CD4-positive, alpha-beta T cell (primary cell): ENCODE data around the gene WDR4. TPM values are rescaled to one million over a fixed set of nuclear protein-coding genes. Genes with fewer than 3 reads are reported as not detected.

ENCODE experiments used
- ATAC-seq: fragments of 200-7000 bp; cut with Tn5 transposase; one replicate; pipeline ENCODE4 v1.10.0; 2022; ENCODE audit warnings: mild to moderate bottlenecking; ENCODE audit not compliant: poor library complexity
- CTCF ChIA-PET: fragments of 350-600 bp; sonication (Branson Sonifier 250); formaldehyde crosslinking; loops from one replicate; lab custom pipeline; 2021; ENCODE audit warnings: antibody characterized with exemption, inconsistent platforms; lab: Charles Lee
- POLR2A ChIA-PET: fragments of 350-600 bp; sonication (Branson Sonifier 250); formaldehyde crosslinking; loops from one replicate; lab custom pipeline; 2021; ENCODE audit warnings: antibody characterized with exemption, inconsistent platforms; lab: Charles Lee
- DNase-seq, 14 experiments: peaks; one replicate each; pipeline ENCODE4 v3.0.0-alpha.2; 2013 to 2020; ENCODE audit warnings: mixed read lengths in 2 of 14
- H3K27ac ChIP-seq, 2 donors: one replicate each; pipeline versions ENCODE4 v1.5.1 to v1.7.0; 2013; ENCODE audit warnings: low read length in 2 of 2, low read depth in 1 of 2, mild to moderate bottlenecking in 1 of 2
- H3K27me3 ChIP-seq, 2 experiments: 1 replicate in 1 of 2; 2 replicates in 1 of 2; pipeline versions ENCODE4 v1.6.1 to v1.7.0; 2013; ENCODE audit warnings: low read length in 2 of 2, control low read depth in 1 of 2, mild to moderate bottlenecking in 1 of 2, moderate library complexity in 1 of 2; ENCODE audit not compliant: insufficient read depth in 2 of 2, control insufficient read depth in 1 of 2
- H3K36me3 ChIP-seq: one replicate; pipeline ENCODE4 v1.6.1; 2013; ENCODE audit warnings: low read length, control low read depth; ENCODE audit not compliant: insufficient read depth
- H3K4me1 ChIP-seq: one replicate; pipeline ENCODE4 v1.6.1; 2013; ENCODE audit warnings: low read length, control low read depth; ENCODE audit not compliant: insufficient read depth
- H3K4me3 ChIP-seq: one replicate; pipeline ENCODE4 v1.5.1; 2013; ENCODE audit warnings: mild to moderate bottlenecking, low read length, moderate library complexity
- H3K9me3 ChIP-seq, 2 experiments: 1 replicate in 1 of 2; 2 replicates in 1 of 2; pipeline versions ENCODE4 v1.6.1 to v1.7.0; 2013; ENCODE audit warnings: low read length in 2 of 2, mild to moderate bottlenecking in 2 of 2, control low read depth in 1 of 2, moderate library complexity in 1 of 2; ENCODE audit not compliant: control insufficient read depth in 1 of 2, insufficient read depth in 1 of 2
- H3K27ac Mint-ChIP-seq: one replicate; pipeline ENCODE4 v1.8.0; 2020; ENCODE audit warnings: mixed read lengths
- H3K27me3 Mint-ChIP-seq: one replicate; pipeline ENCODE4 v1.8.0; 2021; ENCODE audit warnings: mixed read lengths
- H3K36me3 Mint-ChIP-seq: one replicate; pipeline ENCODE4 v1.8.0; 2021; ENCODE audit warnings: low read depth, mixed read lengths
- H3K4me1 Mint-ChIP-seq: one replicate; pipeline ENCODE4 v1.8.0; 2021; ENCODE audit warnings: low read depth, mixed read lengths
- H3K4me3 Mint-ChIP-seq: one replicate; pipeline ENCODE4 v1.8.0; 2020; ENCODE audit warnings: mild to moderate bottlenecking, mixed read lengths
- H3K9me3 Mint-ChIP-seq: one replicate; pipeline ENCODE4 v1.8.0; 2020; ENCODE audit warnings: mixed read lengths
- CTCF ChIP-seq: fragments of 200-600 bp; IDR thresholded peaks from one replicate; pipeline ENCODE4 v1.8.0; 2022; ENCODE audit warnings: antibody characterized with exemption, mild to moderate bottlenecking
- intact Hi-C, 2 experiments: fragments of 100-400 bp; cut with DNase I in 1 of 2; cut with micrococcal nuclease in 1 of 2; formaldehyde crosslinking; loops; one replicate each; pipeline versions ENCODE4 v1.15.1 to v1.9.0; 2023 to 2025; cut with DNase I, micrococcal nuclease
- total RNA-seq, 174 experiments: library from RNA in 2 of 174; stranded (reverse) in 2 of 174; gene quantifications; one replicate each; pipeline ENCODE4 v1.2.3 and lab custom pipeline; 2021 to 2026

The WDR4 gene
- total RNA-seq, 2 experiments from 2014 or later = 11.3 to 12.9 TPM

DNA sequence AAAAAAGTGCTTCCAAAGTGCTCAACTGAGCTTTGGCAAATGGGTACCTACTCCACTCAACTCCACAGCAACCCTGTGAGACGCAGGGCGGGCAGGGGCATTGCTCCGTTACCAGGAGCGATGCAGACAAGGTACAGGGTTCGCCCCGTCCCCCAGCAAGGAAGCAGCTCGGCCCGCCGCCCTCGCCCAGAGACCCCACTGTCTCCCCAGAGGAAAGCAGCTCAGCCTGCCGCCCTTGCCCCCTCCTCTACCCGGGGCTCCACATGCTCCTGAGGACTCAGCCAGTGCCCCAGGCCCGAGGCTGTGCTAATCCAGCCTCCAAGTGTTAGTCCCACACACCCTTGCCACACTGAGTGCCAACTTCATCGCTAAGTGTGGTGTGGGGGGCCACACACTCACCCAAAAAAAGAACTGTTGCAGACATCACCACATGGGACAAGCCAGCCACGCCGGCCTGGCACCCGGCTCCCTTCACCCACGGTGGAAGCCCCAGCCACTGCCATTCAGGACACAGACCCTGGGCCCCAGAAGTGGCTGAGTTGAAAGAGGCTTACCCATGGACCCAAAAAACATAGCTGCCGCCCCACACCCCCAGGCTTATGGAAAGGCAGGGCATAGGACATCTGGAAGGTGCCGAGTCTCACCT lies 26.3 kb downstream of the WDR4 start:
- Histone ChIP-seq H3K36me3 (peaks cover 83% of the 10 kb centered on the region), H3K27ac (no peak overlapping the region), H3K4me3 (no peak overlapping the region), H3K9me3 (peaks cover 0 to 6% of the 10 kb centered on the region in 2 experiments), H3K27me3 (no peaks in the 10 kb centered on the region), H3K4me1 (no peaks in the 10 kb centered on the region)
- ChIA-PET CTCF (no interaction called here), POLR2A (no interaction called here)
- no peak overlapping the region for H3K4me3 Mint-ChIP-seq
- H3K9me3 Mint-ChIP-seq = no peaks in the 10 kb centered on the region
- intact Hi-C loops = no loop called here
- no peak for TF ChIP-seq CTCF
- peaks cover 76% of the 10 kb centered on the region for H3K36me3 Mint-ChIP-seq
- no peak for DNase-seq
- H3K4me1 Mint-ChIP-seq = no peaks in the 10 kb centered on the region
- no peak overlapping the region for H3K27ac Mint-ChIP-seq
- H3K27me3 Mint-ChIP-seq = no peaks in the 10 kb centered on the region
- ATAC-seq = no peak

DNA sequence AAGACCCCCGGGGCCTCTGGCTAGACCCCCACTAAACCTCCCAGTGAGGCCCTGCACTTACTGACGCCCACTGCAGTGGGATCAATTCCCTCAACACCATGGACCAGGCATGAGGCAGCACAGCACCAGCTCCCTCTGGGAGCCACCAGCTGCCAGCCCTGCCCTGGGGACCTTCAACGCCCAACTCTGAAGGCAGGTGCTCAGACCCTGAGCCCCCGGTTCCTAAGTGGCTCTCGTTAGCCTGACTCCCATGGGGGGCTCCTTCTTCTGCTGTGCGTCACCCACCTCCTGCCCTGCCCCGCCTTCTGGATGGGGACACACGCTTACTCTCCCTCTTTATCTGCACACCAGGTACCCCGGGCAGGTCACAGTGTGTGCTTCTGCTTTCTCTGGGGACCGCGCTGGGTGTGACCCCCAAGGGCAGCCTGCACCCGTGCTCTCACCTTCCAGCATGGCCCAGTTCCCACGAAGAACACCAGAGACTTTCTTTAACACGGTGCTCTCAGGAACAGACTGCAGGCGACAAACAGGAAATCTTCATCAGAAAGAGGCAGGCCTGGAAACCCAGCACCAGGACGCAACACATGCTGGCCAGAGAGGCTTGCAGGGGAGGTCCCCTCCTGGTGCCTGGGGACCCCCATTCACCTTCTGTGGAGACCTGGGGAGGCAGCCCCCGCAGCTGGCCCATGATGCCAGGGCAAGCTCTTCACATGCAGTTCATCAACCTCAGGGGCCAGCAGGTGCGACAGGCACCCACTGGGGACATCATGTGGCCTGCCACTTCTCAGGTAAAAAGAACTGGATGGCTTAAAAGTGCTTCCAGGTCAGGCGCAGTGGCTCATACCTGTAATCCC lies 27.3 kb downstream of the WDR4 start:
- H3K27me3 Mint-ChIP-seq = no peaks in the 10 kb centered on the region
- no peaks in the 10 kb centered on the region for H3K4me1 Mint-ChIP-seq
- no peaks in the 10 kb centered on the region for H3K27me3 ChIP-seq
- H3K9me3 Mint-ChIP-seq = no peaks in the 10 kb centered on the region
- no peak overlapping the region for H3K4me3 Mint-ChIP-seq
- H3K9me3 ChIP-seq = peaks cover 0 to 6% of the 10 kb centered on the region in 2 experiments
- no peak overlapping the region for H3K27ac ChIP-seq
- ATAC-seq = no peak
- DNase-seq = no peak
- intact Hi-C loops = no loop called here
- no peak overlapping the region for H3K27ac Mint-ChIP-seq
- CTCF ChIA-PET = no interaction called here
- no peaks in the 10 kb centered on the region for H3K4me1 ChIP-seq
- H3K36me3 Mint-ChIP-seq = peaks cover 74% of the 10 kb centered on the region
- TF ChIP-seq CTCF = no peak
- H3K36me3 ChIP-seq = peaks cover 82% of the 10 kb centered on the region
- POLR2A ChIA-PET = no interaction called here
- H3K4me3 ChIP-seq = no peak overlapping the region

- ChIA-PET CTCF (no interaction called here), POLR2A (no interaction called here)
- no peaks in the 10 kb centered on the region for H3K4me1 ChIP-seq
- H3K36me3 ChIP-seq = peaks cover 73% of the 10 kb centered on the region
- ATAC-seq (peak; percentile 41), DNase-seq (peak in 9 of 14 experiments; percentile 15 to 52 (median 31))
- H3K4me3 ChIP-seq = no peak overlapping the region
- no peak overlapping the region for H3K27ac ChIP-seq
- H3K4me1 Mint-ChIP-seq = no peaks in the 10 kb centered on the region
- no peak overlapping the region for H3K27ac Mint-ChIP-seq
- H3K9me3 Mint-ChIP-seq = no peaks in the 10 kb centered on the region
- H3K9me3 ChIP-seq = peaks cover 0 to 6% of the 10 kb centered on the region in 2 experiments
- no peaks in the 10 kb centered on the region for H3K27me3 Mint-ChIP-seq
- H3K4me3 Mint-ChIP-seq = no peak overlapping the region
- peaks cover 74% of the 10 kb centered on the region for H3K36me3 Mint-ChIP-seq
- intact Hi-C loops = no loop called here
- TF ChIP-seq CTCF = peak; percentile 14
- no peaks in the 10 kb centered on the region for H3K27me3 ChIP-seq
These were observed 28.4 kb downstream of the WDR4 start for GRCh38 chr21:42850866-42851391.
